CD14-positive monocyte (primary cell): ENCODE data around the gene UNC13C. TPM values are rescaled to one million over a fixed set of nuclear protein-coding genes. Genes with fewer than 3 reads are reported as not detected.

Experiments
- DNase-seq, 3 donors: peaks; one replicate each; pipeline ENCODE4 v3.0.0-alpha.2; 2011 to 2022
- H2AFZ ChIP-seq: 2 replicates; pipeline ENCODE4 v1.6.0; 2012; ENCODE audit warnings: mild to moderate bottlenecking, low read depth, low read length, inconsistent platforms; ENCODE audit not compliant: insufficient read depth, poor library complexity, severe bottlenecking
- H3K27ac ChIP-seq, 2 donors: 1 replicate in 1 of 2; 2 replicates in 1 of 2; pipeline ENCODE4 v1.5.1; 2012 to 2013; ENCODE audit warnings: low read length in 2 of 2, control low read depth in 1 of 2, inconsistent platforms in 1 of 2, low read depth in 1 of 2, mild to moderate bottlenecking in 1 of 2
- H3K27me3 ChIP-seq, 2 donors: one replicate each; pipeline versions ENCODE4 v1.6.0 to v1.6.1; 2011 to 2013; ENCODE audit warnings: low read length in 2 of 2; ENCODE audit not compliant: control insufficient read depth in 2 of 2, insufficient read depth in 2 of 2
- H3K36me3 ChIP-seq, 2 donors: replicated peaks in 1 of 2; 1 replicate in 1 of 2; 2 replicates in 1 of 2; pipeline versions ENCODE4 v1.5.1 to v1.6.1; 2012 to 2013; ENCODE audit warnings: low read length in 2 of 2, control low read depth in 1 of 2, inconsistent platforms in 1 of 2, mild to moderate bottlenecking in 1 of 2; ENCODE audit not compliant: insufficient read depth in 2 of 2, control insufficient read depth in 1 of 2
- H3K4me1 ChIP-seq, 2 donors: 1 replicate in 1 of 2; 2 replicates in 1 of 2; pipeline versions ENCODE4 v1.5.1 to v1.6.1; 2012 to 2013; ENCODE audit warnings: low read length in 2 of 2, control low read depth in 1 of 2, inconsistent platforms in 1 of 2, mild to moderate bottlenecking in 1 of 2, moderate library complexity in 1 of 2; ENCODE audit not compliant: insufficient read depth in 2 of 2, control insufficient read depth in 1 of 2
- H3K4me2 ChIP-seq: replicated peaks from 2 replicates; pipeline ENCODE3; 2012; ENCODE audit warnings: low read length, moderate library complexity, mild to moderate bottlenecking; ENCODE audit not compliant: poor library complexity, severe bottlenecking; ENCODE audit errors: extremely low read depth
- H3K4me3 ChIP-seq, 3 experiments: fragments of 200-600 bp in 1 of 3; sonication (generic) in 1 of 3; replicated peaks in 1 of 3; 1 replicate in 2 of 3; 2 replicates in 1 of 3; pipeline ENCODE4 v1.5.1; 2011 to 2013; ENCODE audit warnings: low read length in 3 of 3, mild to moderate bottlenecking in 3 of 3, control low read depth in 2 of 3, low read depth in 2 of 3, inconsistent platforms in 1 of 3, moderate library complexity in 1 of 3
- H3K79me2 ChIP-seq: 2 replicates; pipeline ENCODE4 v1.6.0; 2012; ENCODE audit warnings: mild to moderate bottlenecking, control low read depth, inconsistent platforms, low read length, moderate library complexity; ENCODE audit not compliant: insufficient read depth
- H3K9ac ChIP-seq: 2 replicates; pipeline ENCODE4 v1.6.0; 2017; ENCODE audit warnings: low read length, mild to moderate bottlenecking; ENCODE audit not compliant: insufficient read depth, poor library complexity, severe bottlenecking
- H3K9me3 ChIP-seq, 2 donors: replicated peaks in 1 of 2; 1 replicate in 1 of 2; 2 replicates in 1 of 2; pipeline versions ENCODE4 v1.5.1 to v1.6.1; 2012 to 2013; ENCODE audit warnings: low read length in 2 of 2, control low read depth in 1 of 2; ENCODE audit not compliant: control insufficient read depth in 1 of 2, insufficient read depth in 1 of 2
- H4K20me1 ChIP-seq: 2 replicates; pipeline ENCODE4 v1.6.0; 2012; ENCODE audit warnings: mild to moderate bottlenecking, low read length, control low read depth, moderate library complexity; ENCODE audit not compliant: insufficient read depth
- H3K27ac Mint-ChIP-seq, 7 donors: one replicate each; pipeline ENCODE4 v1.8.0; 2020; ENCODE audit warnings: mild to moderate bottlenecking in 7 of 7, mixed read lengths in 7 of 7, moderate library complexity in 6 of 7, inconsistent platforms in 2 of 7
- H3K27me3 Mint-ChIP-seq, 3 donors: one replicate each; pipeline ENCODE4 v1.8.0; 2021 to 2022; ENCODE audit warnings: low read depth in 3 of 3, mild to moderate bottlenecking in 3 of 3, mixed read lengths in 3 of 3, moderate library complexity in 3 of 3, inconsistent platforms in 1 of 3
- H3K36me3 Mint-ChIP-seq, 2 donors: one replicate each; pipeline ENCODE4 v1.8.0; 2020; ENCODE audit warnings: mixed read lengths in 2 of 2, inconsistent platforms in 1 of 2, mild to moderate bottlenecking in 1 of 2
- H3K4me1 Mint-ChIP-seq: one replicate; pipeline ENCODE4 v1.8.0; 2020; ENCODE audit warnings: mild to moderate bottlenecking, mixed read lengths
- H3K4me3 Mint-ChIP-seq, 2 donors: one replicate each; pipeline ENCODE4 v1.8.0; 2020; ENCODE audit warnings: mild to moderate bottlenecking in 2 of 2, mixed read lengths in 2 of 2, moderate library complexity in 1 of 2
- H3K9me3 Mint-ChIP-seq, 7 donors: one replicate each; pipeline ENCODE4 v1.8.0; 2020 to 2022; ENCODE audit warnings: mixed read lengths in 7 of 7, mild to moderate bottlenecking in 6 of 7, moderate library complexity in 6 of 7, inconsistent platforms in 2 of 7
- WGBS: methylation state at CpG from one replicate; pipeline ENCODE4 v1.1.5; 2013; ENCODE audit warnings: missing lambda C conversion rate; ENCODE audit not compliant: insufficient coverage; 5-methylcytosine and 5-hydroxymethylcytosine counted together
- intact Hi-C, 2 donors: fragments of 100-400 bp; cut with micrococcal nuclease; formaldehyde crosslinking; loops; one replicate each; pipeline versions ENCODE4 v1.15.0 to v1.15.1; 2023
- polyA plus RNA-seq, 3 donors: library from polyadenylated mRNA; depleted of rRNA in 1 of 3; unstranded in 2 of 3; stranded (reverse) in 1 of 3; fragments of 300-500 nt in 2 of 3; fragments of >200 nt in 1 of 3; fragmentation: Illumina TruSeq in 2 of 3; gene quantifications; 1 replicate in 2 of 3; 2 replicates in 1 of 3; pipeline ENCODE4 v1.2.3, GENCODE V29; 2012 to 2021
- TF ChIP-seq, protein P1 (sequence below): fragments of 200-600 bp; IDR thresholded peaks from one replicate; pipeline ENCODE4 v1.8.0; 2022; ENCODE audit warnings: antibody characterized with exemption, mild to moderate bottlenecking

UNC13C gene
- polyA plus RNA-seq, 3 donors = not detected

DNA sequence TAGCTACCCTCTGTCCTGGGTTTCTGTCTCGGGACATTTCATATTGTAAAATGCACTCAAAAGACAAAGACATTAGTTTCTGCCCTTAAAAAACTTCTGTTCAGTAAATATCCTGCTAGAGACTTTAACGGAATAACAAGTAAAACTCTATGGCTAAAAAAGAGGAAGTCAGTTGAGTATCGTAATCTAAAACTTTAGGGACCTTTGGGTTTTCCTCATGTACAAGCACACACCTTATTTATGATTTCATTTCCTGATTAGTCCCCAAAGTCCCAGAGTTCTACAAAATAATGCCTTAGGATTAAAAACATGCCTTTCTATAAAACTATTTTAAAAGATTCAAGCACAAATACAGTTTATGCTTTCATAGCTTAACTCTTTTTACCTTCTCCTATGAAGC is 585.9 kb downstream of the UNC13C start:
- H3K27ac ChIP-seq = no peak overlapping the region
- no peaks in the 10 kb centered on the region for H3K27me3 ChIP-seq
- peaks cover 0 to 3% (median 0%) of the 10 kb centered on the region in 3 donors for H3K27me3 Mint-ChIP-seq
- no peak overlapping the region for H3K4me3 Mint-ChIP-seq
- H3K36me3 Mint-ChIP-seq = no peaks in the 10 kb centered on the region
- DNase-seq = no peak
- H3K9me3 ChIP-seq = no peaks in the 10 kb centered on the region
- H3K27ac Mint-ChIP-seq = no peak overlapping the region
- H2AFZ ChIP-seq = no peak overlapping the region
- no peaks in the 10 kb centered on the region for H4K20me1 ChIP-seq
- no peak overlapping the region for H3K9ac ChIP-seq
- TF ChIP-seq, protein P1, sequence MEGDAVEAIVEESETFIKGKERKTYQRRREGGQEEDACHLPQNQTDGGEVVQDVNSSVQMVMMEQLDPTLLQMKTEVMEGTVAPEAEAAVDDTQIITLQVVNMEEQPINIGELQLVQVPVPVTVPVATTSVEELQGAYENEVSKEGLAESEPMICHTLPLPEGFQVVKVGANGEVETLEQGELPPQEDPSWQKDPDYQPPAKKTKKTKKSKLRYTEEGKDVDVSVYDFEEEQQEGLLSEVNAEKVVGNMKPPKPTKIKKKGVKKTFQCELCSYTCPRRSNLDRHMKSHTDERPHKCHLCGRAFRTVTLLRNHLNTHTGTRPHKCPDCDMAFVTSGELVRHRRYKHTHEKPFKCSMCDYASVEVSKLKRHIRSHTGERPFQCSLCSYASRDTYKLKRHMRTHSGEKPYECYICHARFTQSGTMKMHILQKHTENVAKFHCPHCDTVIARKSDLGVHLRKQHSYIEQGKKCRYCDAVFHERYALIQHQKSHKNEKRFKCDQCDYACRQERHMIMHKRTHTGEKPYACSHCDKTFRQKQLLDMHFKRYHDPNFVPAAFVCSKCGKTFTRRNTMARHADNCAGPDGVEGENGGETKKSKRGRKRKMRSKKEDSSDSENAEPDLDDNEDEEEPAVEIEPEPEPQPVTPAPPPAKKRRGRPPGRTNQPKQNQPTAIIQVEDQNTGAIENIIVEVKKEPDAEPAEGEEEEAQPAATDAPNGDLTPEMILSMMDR = no peak
- H3K4me1 Mint-ChIP-seq = peaks cover 8% of the 10 kb centered on the region
- H3K4me2 ChIP-seq = no peak overlapping the region
- H3K4me3 ChIP-seq = no peak overlapping the region
- peaks cover 3 to 9% of the 10 kb centered on the region in 2 donors for H3K4me1 ChIP-seq
- no peaks in the 10 kb centered on the region for H3K36me3 ChIP-seq
- H3K9me3 Mint-ChIP-seq = no peaks in the 10 kb centered on the region
- no peaks in the 10 kb centered on the region for H3K79me2 ChIP-seq
- WGBS = no CpG with 5 or more reads among the region's 3 CpGs
- intact Hi-C loops = no loop called here

DNA sequence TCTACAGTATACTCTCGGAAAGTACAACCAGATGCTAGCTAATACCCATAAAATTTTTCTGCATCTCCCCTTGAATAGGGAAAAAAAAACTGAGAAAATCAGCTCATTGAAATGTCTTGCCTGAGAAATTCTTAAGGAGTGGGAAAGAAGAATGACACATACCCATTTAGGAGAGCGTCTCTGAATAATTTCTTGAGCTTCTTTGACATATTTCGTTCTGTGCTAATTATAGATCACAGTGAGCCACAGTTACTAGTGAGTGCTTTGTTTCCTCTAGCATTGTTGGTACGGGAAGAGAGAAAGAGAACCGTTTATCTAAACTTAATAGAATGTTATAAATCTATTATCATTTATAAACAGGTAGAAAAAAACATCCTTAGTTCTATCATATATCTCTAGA is 588.4 kb downstream of the UNC13C start:
- Histone ChIP-seq H4K20me1 (no peaks in the 10 kb centered on the region), H3K27ac (no peak overlapping the region), H3K79me2 (no peaks in the 10 kb centered on the region), H3K4me1 (no peaks in the 10 kb centered on the region), H3K36me3 (no peaks in the 10 kb centered on the region), H2AFZ (no peak overlapping the region), H3K9me3 (no peaks in the 10 kb centered on the region), H3K9ac (no peak overlapping the region), H3K27me3 (no peaks in the 10 kb centered on the region), H3K4me3 (no peak overlapping the region), H3K4me2 (no peak overlapping the region)
- intact Hi-C loops = no loop called here
- no CpG with 5 or more reads among the region's 5 CpGs for WGBS
- no peak overlapping the region for H3K4me3 Mint-ChIP-seq
- no peaks in the 10 kb centered on the region for H3K27me3 Mint-ChIP-seq
- no peak for DNase-seq
- TF ChIP-seq, protein P1 = no peak
- no peak overlapping the region for H3K27ac Mint-ChIP-seq
- H3K36me3 Mint-ChIP-seq = no peaks in the 10 kb centered on the region
- H3K9me3 Mint-ChIP-seq = peaks cover 0 to 3% (median 0%) of the 10 kb centered on the region in 7 donors
- H3K4me1 Mint-ChIP-seq = no peaks in the 10 kb centered on the region
